ENCODE results near the gene MTMR10.

GRCh38 chr15:31036783-31037182 is 45.4 kb upstream of the MTMR10 start:
- TF ChIP-seq CTCF (IDR thresholded peaks at IDR 0.05) (no peak), POLR2A (IDR thresholded peaks at IDR 0.05) (no peak)
